Activated CD4-positive, alpha-beta memory T cell treated with anti-CD3 and anti-CD28 coated beads, Interleukin-2, amount 10 ng/mL, durations not matched to agents 7 days and 5 days (primary cell): ENCODE results near the gene ADAMTS3. TPM values are rescaled to one million over a fixed set of nuclear protein-coding genes. Genes with fewer than 3 reads are reported as not detected.

ENCODE experiments used
- CTCF ChIA-PET: fragments of 350-600 bp; sonication (Branson Sonifier 250); formaldehyde crosslinking; loops from one replicate; lab custom pipeline; 2021; ENCODE audit warnings: antibody characterized with exemption, inconsistent platforms; lab: Charles Lee
- POLR2A ChIA-PET: fragments of 350-600 bp; sonication (Branson Sonifier 250); formaldehyde crosslinking; loops from one replicate; lab custom pipeline; 2021; ENCODE audit warnings: antibody characterized with exemption; lab: Charles Lee
- DNase-seq: peaks from one replicate; pipeline ENCODE4 v3.0.0-alpha.2; 2020
- H3K27ac Mint-ChIP-seq: one replicate; pipeline ENCODE4 v1.8.0; 2021; ENCODE audit warnings: mild to moderate bottlenecking, mixed read lengths
- H3K27me3 Mint-ChIP-seq: one replicate; pipeline ENCODE4 v1.8.0; 2021; ENCODE audit warnings: mixed read lengths
- H3K36me3 Mint-ChIP-seq: one replicate; pipeline ENCODE4 v1.8.0; 2021; ENCODE audit warnings: low read depth, mixed read lengths
- H3K4me1 Mint-ChIP-seq: one replicate; pipeline ENCODE4 v1.8.0; 2021; ENCODE audit warnings: mixed read lengths
- H3K4me3 Mint-ChIP-seq: one replicate; pipeline ENCODE4 v1.8.0; 2021; ENCODE audit warnings: mild to moderate bottlenecking, mixed read lengths
- H3K9me3 Mint-ChIP-seq: one replicate; pipeline ENCODE4 v1.8.0; 2021; ENCODE audit warnings: mixed read lengths
- total RNA-seq, 2 experiments: library from RNA; stranded (reverse); gene quantifications; one replicate each; pipeline ENCODE4 v1.2.3, GENCODE V29; 2021

ADAMTS3 gene
- total RNA-seq, 2 experiments from 2014 or later: not detected

DNA sequence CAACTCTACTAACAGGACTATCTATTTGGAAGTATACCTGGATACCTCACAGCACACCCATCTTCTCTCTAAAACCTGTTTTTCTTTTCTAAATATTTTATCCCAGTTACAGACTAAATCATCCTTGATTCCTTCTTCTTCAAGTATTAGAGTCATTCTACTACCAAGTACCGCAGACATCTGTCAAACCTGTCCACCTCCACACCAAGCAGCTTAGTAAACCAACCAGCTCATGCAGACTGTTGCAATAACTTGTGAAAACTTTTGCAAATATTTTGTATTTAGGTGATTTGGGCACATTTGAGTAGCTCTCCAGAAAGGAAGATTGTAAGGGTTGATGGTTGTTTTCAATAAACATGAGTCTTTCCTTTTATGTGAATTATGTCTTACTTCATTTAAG lies 238.6 kb downstream of the ADAMTS3 start:
- Mint-ChIP-seq H3K9me3 (no peaks in the 10 kb centered on the region), H3K27me3 (no peaks in the 10 kb centered on the region)

DNA sequence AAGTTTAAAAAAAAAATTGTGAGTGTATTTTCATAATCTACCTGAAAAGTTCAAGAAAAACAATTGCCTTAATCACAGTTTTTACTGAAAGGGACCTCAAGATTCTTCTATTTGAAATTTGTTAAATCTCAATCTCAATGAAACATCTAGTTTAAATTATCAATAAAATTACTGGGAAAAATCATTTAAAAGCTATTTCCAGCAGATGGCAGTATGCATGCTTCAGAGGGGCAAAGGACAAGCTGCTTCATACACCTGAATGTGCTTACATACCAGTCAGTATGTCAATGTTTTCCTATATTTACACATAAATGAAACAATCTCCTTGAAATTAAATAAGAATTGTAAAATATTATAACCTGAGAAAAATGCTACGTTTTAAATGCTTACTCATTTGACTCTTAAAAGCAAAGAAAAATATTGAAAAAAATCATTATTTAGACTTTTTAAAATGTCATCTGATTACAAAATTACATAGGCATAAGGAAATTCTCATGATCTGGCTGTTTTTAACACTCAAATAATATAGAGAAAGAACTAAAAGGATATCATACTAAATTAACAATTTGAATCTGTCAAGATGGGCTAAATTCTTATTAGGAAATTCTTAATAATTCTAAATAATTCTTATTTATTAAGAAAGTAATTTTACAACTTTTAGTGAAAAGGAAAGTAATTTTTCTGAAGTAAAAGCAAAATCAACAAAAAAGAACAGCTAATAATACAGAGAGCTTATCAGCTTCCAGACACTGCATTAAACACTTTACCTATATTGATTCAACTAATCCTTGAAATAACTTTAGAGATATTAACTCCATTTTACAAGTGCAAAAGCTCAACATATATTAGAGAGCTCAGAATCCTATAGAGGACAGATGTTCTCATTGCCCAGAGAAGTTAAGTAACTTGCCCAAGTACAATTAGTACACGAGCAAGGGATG lies 242.1 kb downstream of the ADAMTS3 start:
- no peaks in the 10 kb centered on the region for H3K9me3 Mint-ChIP-seq
- peaks cover 3% of the 10 kb centered on the region for H3K27me3 Mint-ChIP-seq
- H3K27ac Mint-ChIP-seq: no peak overlapping the region
- H3K4me3 Mint-ChIP-seq: no peak overlapping the region
- H3K36me3 Mint-ChIP-seq: no peaks in the 10 kb centered on the region
- ChIA-PET CTCF (interaction anchor here (0.7 to 2.2 kb wide), 8 partner anchors 9 to 698 kb away, joined by 3 to 13 read pairs (median 4); no protein-coding TSS in a partner anchor), POLR2A (no interaction called here)
- no peaks in the 10 kb centered on the region for H3K4me1 Mint-ChIP-seq
- no peak for DNase-seq

More for the DNA sequence above, 238.6 kb downstream of the ADAMTS3 start:
- ChIA-PET CTCF (no interaction called here), POLR2A (no interaction called here)
- no peak for DNase-seq
- no peaks in the 10 kb centered on the region for H3K36me3 Mint-ChIP-seq
- H3K4me1 Mint-ChIP-seq: no peaks in the 10 kb centered on the region
- no peak overlapping the region for H3K4me3 Mint-ChIP-seq
- H3K27ac Mint-ChIP-seq: no peak overlapping the region

DNA sequence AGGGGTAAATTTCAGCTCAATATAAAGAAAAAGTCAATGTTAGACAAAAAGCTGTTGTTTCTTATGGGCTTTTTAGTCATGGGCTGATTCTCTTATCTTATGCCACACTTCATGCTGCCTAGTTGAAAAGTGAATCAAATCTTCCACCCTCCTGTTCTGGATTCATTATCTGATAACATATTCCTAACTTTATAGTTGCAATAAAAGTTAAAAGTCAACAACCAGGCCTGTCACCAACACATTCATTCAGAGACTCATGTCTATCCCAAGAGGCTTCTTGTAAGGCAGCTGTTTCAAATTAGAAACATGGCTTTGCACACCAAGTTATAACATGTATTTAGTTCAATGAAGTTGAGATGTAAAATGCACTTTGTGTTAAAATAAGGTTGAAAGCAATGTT lies 243.8 kb downstream of the ADAMTS3 start:
- Mint-ChIP-seq H3K27me3 (peaks cover 3% of the 10 kb centered on the region), H3K4me3 (no peak overlapping the region), H3K9me3 (no peaks in the 10 kb centered on the region), H3K4me1 (peaks cover 2% of the 10 kb centered on the region), H3K27ac (no peak overlapping the region), H3K36me3 (no peaks in the 10 kb centered on the region)
- DNase-seq: no peak
- POLR2A ChIA-PET: no interaction called here
- CTCF ChIA-PET: interaction anchor here (1.6 to 2.2 kb wide), 2 partner anchors 13 to 24 kb away, joined by 5 to 13 read pairs; no protein-coding TSS in a partner anchor

DNA sequence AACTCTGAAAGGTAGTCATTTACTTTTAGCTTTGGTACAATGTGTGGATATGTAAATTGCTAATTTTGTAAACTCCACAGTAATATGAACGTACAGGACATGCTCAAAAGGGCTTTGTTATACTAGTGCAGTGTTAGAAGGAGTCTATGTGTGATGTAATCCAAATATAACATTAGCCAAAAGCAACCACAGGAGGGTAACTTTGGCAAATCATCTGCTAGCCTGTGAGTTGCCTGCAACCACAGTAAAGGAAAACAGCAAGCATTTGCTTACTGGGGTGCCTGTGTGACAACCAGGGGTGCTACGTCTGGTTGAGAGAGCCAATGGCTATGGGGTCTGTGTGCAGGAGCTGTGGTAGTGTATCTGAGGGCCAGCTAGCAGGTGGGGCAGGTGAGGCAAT lies 245.8 kb downstream of the ADAMTS3 start:
- no peak for DNase-seq

DNA sequence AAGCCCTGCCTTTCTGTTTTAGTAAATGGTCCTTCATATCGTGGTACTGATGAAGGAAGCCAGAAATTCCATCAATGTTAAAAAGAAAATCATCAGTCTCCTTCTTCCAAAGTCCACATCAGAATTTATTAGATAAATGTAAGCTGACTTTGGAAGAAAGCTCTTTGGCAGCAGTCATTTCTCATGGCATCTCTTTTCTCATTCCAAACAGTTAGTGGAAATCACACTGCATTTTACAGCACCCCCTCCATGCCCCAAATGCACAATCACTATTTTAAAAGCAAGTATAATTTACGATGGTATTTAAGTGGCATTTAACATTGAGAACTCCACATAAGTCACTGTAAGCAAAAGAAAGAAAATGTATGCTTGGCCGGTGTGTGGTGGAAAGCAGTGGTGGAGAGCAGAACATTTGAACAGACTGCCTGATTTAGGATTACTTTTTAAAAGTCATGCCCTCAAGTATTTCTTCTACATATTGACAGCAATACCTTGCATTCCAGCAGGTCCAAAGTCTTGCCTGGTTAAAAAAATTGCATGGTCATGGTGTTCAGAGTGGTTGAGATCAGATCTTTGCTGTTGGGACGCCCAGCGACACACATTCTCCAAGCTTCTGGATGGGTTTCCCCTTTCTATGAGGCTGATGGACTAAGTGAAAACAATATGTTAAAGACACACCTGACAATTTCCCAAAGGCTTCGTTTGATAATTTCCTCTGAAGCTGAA lies 248.6 kb downstream of the ADAMTS3 start:
- Mint-ChIP-seq H3K36me3 (no peaks in the 10 kb centered on the region), H3K27me3 (peaks cover 3% of the 10 kb centered on the region), H3K4me1 (peaks cover 10% of the 10 kb centered on the region), H3K4me3 (no peak overlapping the region), H3K9me3 (no peaks in the 10 kb centered on the region), H3K27ac (no peak overlapping the region)
- POLR2A ChIA-PET: no interaction called here
- no peak for DNase-seq
- CTCF ChIA-PET: no interaction called here

More for the DNA sequence above, 245.8 kb downstream of the ADAMTS3 start:
- Mint-ChIP-seq H3K27ac (no peak overlapping the region), H3K27me3 (peaks cover 3% of the 10 kb centered on the region), H3K9me3 (no peaks in the 10 kb centered on the region), H3K4me3 (no peak overlapping the region), H3K4me1 (peaks cover 10% of the 10 kb centered on the region), H3K36me3 (no peaks in the 10 kb centered on the region)
- ChIA-PET POLR2A (no interaction called here), CTCF (no interaction called here)

DNA sequence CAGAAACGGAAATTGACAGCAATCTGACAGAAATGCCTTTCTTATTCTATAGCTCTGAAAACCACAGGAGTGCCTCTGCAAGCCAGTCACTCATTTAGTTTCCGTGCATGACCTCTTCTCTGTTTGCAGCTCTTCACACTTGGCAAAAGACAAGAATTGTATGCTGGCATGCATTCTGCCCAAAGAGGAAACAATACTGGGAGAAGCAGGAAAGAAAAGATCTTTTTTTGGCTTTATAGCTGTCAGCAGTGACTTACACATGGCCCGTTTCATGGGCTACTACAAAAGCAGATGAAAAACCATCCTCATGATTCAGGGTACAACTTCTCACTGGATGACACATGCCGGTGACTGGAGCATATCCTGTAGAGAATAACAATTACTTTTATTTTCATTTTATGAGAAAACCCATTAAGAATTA lies 249.4 kb downstream of the ADAMTS3 start:
- H3K4me1 Mint-ChIP-seq: peaks cover 10% of the 10 kb centered on the region
- DNase-seq: no peak
- H3K27me3 Mint-ChIP-seq: peaks cover 2% of the 10 kb centered on the region
- no peaks in the 10 kb centered on the region for H3K36me3 Mint-ChIP-seq
- no peaks in the 10 kb centered on the region for H3K9me3 Mint-ChIP-seq
- CTCF ChIA-PET: no interaction called here
- no peak overlapping the region for H3K27ac Mint-ChIP-seq
- POLR2A ChIA-PET: no interaction called here
- no peak overlapping the region for H3K4me3 Mint-ChIP-seq

DNA sequence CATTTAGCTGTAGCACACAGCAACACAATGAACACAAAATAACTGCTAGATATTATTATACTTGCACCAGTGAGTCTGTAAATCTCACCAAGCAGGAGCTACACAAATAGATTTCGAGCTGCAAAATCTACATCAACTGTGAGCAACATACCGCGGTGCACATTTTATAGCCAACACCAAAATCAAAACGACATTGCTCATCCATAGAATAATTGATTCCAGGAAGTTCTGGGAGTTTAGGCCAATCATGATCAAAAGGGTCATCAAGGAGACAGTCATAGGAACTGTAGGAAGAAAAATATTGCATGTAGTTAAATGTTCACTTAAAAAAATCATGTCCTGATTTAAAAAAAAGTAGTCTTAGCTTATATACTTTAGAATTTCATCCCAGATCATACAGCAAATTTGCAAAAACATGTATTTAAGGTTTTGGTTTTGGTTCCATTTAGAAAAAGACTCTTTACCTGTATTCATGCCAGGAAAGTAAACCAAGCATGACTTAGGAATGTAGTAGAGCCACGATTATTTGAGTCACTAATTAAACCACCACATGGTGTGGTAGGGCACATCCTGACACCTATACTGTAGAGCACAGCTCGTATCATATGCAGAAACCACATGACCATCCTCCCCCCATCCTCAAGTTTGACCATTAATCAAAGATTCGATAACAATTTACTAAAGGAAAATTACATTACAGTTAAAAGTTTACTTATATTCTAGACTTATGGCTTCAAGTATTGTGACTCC lies 250.4 kb downstream of the ADAMTS3 start:
- H3K27me3 Mint-ChIP-seq: no peaks in the 10 kb centered on the region
- ChIA-PET POLR2A (no interaction called here), CTCF (interaction anchor here (1.2 to 2.1 kb wide), 3 partner anchors 8 to 16 kb away, joined by 3 to 8 read pairs (median 5); no protein-coding TSS in a partner anchor)
- no peak overlapping the region for H3K27ac Mint-ChIP-seq
- H3K4me3 Mint-ChIP-seq: no peak overlapping the region
- peaks cover 10% of the 10 kb centered on the region for H3K4me1 Mint-ChIP-seq
- no peaks in the 10 kb centered on the region for H3K9me3 Mint-ChIP-seq
- no peaks in the 10 kb centered on the region for H3K36me3 Mint-ChIP-seq
- no peak for DNase-seq

DNA sequence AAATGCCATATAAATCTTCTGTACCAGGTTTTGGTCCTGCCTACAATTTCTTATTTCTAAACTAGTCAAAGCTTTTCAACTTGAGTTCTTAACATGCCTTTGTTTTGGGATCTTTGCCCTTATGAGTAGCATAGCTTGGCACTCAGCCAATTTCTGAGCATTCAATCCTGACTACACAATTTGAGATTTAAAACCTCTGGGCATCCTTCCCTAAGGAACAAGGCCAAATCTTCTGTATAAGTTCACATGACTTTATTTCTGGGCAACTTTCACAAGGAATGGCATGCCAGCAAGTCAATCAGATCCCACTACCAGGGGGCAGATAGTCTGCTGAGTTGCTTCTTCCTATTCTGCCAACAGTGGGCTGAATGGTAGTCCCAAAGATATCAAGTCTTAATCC lies 254.2 kb downstream of the ADAMTS3 start:
- no peaks in the 10 kb centered on the region for H3K36me3 Mint-ChIP-seq
- H3K4me1 Mint-ChIP-seq: peaks cover 8% of the 10 kb centered on the region
- H3K4me3 Mint-ChIP-seq: no peak overlapping the region
- no peaks in the 10 kb centered on the region for H3K9me3 Mint-ChIP-seq
- ChIA-PET POLR2A (no interaction called here), CTCF (no interaction called here)
- H3K27ac Mint-ChIP-seq: no peak overlapping the region
- peaks cover 3% of the 10 kb centered on the region for H3K27me3 Mint-ChIP-seq
- DNase-seq: no peak

DNA sequence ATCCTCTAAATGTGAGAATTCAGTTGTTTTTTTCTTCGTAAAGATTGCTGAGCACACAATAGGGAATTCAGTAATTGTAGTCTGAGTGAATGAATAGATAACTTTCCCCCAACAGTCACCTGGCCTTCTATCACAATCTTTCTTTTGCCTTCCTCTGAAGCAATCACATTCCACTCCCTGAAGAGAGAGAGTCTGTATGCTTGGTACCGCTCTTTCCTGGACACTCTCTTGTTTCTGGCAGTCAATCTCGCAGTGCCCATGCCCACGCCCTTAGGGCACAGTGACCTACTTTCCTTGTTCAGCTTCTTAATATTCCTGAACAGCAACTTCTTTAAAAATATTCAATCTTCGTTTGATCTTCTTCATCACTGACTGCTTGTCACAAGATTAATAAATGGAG lies 255.9 kb downstream of the ADAMTS3 start:
- no peaks in the 10 kb centered on the region for H3K9me3 Mint-ChIP-seq

DNA sequence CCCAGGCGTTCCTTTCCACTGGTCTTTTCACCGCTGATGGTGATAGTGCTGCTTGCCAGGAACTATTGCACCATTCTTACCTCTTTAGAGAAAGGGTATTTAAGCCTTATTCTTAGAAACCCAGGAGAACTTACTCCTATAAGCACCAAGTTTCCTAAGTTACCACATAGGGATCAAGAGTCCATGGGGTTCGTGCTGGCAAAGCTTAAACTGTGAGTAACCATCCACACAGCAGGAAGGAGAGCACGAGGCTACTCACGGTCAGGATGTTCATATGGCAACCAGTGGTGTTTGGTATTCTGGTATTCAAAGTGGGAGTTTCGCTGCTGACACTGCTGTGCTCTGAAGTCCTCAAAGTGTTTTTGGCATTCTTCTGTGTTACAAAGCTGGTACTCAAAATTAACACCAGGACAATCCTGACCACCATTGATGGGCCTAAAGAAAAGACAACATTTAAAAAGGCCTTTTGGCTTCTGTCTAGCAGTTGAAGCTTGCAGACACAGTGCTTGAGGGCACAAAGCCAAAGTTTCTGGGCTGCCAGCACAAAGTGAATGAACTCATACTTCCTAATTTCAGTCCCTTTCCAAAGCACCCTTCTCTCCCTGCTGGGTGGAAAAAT lies 256.9 kb downstream of the ADAMTS3 start:
- H3K27ac Mint-ChIP-seq: no peak overlapping the region
- no peak for DNase-seq
- CTCF ChIA-PET: interaction anchor here (1.1 to 3.0 kb wide), 3 partner anchors 8 to 13 kb away, joined by 4 to 11 read pairs (median 5); no protein-coding TSS in a partner anchor
- no peaks in the 10 kb centered on the region for H3K4me1 Mint-ChIP-seq
- POLR2A ChIA-PET: no interaction called here
- H3K9me3 Mint-ChIP-seq: no peaks in the 10 kb centered on the region
- no peaks in the 10 kb centered on the region for H3K36me3 Mint-ChIP-seq
- no peak overlapping the region for H3K4me3 Mint-ChIP-seq
- peaks cover 7% of the 10 kb centered on the region for H3K27me3 Mint-ChIP-seq

More for the DNA sequence above, 255.9 kb downstream of the ADAMTS3 start:
- no peak for DNase-seq
- H3K4me3 Mint-ChIP-seq: no peak overlapping the region
- H3K27me3 Mint-ChIP-seq: peaks cover 7% of the 10 kb centered on the region
- H3K4me1 Mint-ChIP-seq: no peaks in the 10 kb centered on the region
- no peak overlapping the region for H3K27ac Mint-ChIP-seq
- H3K36me3 Mint-ChIP-seq: no peaks in the 10 kb centered on the region
- ChIA-PET CTCF (interaction anchor here (1.2 to 3.0 kb wide), 2 partner anchors 9 to 11 kb away, joined by 4 to 11 read pairs; no protein-coding TSS in a partner anchor), POLR2A (no interaction called here)

DNA sequence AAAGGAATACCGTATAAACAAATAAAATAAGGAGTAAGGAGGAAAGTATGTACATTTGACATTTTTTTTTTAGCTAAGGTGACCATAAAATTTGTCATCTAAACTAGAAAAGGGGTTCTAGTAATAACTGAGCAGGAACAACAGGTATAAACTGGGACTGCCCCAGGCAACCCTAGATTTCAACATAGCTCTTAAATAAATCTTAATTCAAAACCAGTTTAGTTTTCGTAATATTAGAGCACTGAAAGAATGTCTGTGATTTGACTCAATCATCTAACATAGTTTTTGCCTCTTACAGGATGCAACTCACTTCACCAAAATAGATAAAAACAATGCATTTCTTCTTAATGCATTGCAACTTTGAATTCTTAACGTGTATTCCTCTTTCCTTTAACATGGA lies 257.7 kb downstream of the ADAMTS3 start:
- Mint-ChIP-seq H3K4me1 (no peaks in the 10 kb centered on the region), H3K4me3 (no peak overlapping the region), H3K36me3 (no peaks in the 10 kb centered on the region), H3K9me3 (no peaks in the 10 kb centered on the region), H3K27me3 (peaks cover 7% of the 10 kb centered on the region), H3K27ac (no peak overlapping the region)
- no peak for DNase-seq
- ChIA-PET POLR2A (no interaction called here), CTCF (no interaction called here)

DNA sequence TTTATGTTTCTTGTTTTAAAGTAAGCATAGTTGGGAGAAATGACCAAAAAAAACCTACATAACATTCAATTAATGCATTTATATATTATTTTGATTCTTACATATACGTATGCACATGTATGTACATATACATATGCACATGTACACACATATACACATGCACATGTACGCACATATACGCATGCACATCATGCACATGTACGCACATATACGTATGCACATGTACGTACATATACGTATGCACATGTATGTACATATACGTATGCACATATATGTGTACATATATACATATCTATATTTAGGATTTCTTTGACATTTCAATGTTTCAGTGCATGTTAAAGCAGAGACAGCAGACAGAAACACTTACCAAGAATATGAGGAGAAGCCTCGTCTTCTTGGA lies 263.4 kb downstream of the ADAMTS3 start:
- H3K9me3 Mint-ChIP-seq: no peaks in the 10 kb centered on the region
- POLR2A ChIA-PET: no interaction called here
- H3K4me1 Mint-ChIP-seq: no peaks in the 10 kb centered on the region
- CTCF ChIA-PET: interaction anchor here (1.9 kb wide), 1 partner anchor 21 kb away, joined by 5 read pairs; no protein-coding TSS in a partner anchor
- no peak overlapping the region for H3K4me3 Mint-ChIP-seq
- no peak overlapping the region for H3K27ac Mint-ChIP-seq
- H3K27me3 Mint-ChIP-seq: peaks cover 7% of the 10 kb centered on the region
- no peak for DNase-seq
- H3K36me3 Mint-ChIP-seq: no peaks in the 10 kb centered on the region
